Muscle of leg (tissue), 11 donors: ENCODE data around the gene POU3F1. TPM values are rescaled to one million over a fixed set of nuclear protein-coding genes. Genes with fewer than 3 reads are reported as not detected.

Experiments used
- DNase-seq: peaks from one replicate; pipeline ENCODE4 v3.0.0; 2013
- H3K27ac ChIP-seq: one replicate; pipeline ENCODE4 v1.5.1; 2013; ENCODE audit warnings: mild to moderate bottlenecking, low read length, control low read depth
- H3K27me3 ChIP-seq: one replicate; pipeline ENCODE4 v1.6.1; 2013; ENCODE audit warnings: low read length; ENCODE audit not compliant: control insufficient read depth, insufficient read depth
- H3K36me3 ChIP-seq: one replicate; pipeline ENCODE4 v1.6.1; 2013; ENCODE audit warnings: low read length; ENCODE audit not compliant: control insufficient read depth, insufficient read depth
- H3K4me1 ChIP-seq: one replicate; pipeline ENCODE4 v1.6.1; 2013; ENCODE audit warnings: low read length; ENCODE audit not compliant: control insufficient read depth, insufficient read depth
- H3K4me3 ChIP-seq: one replicate; pipeline ENCODE4 v1.5.1; 2013; ENCODE audit warnings: low read length, control low read depth
- H3K9me3 ChIP-seq: replicated peaks from 2 replicates; pipeline ENCODE4 v1.6.1; 2013; ENCODE audit warnings: low read depth, low read length; ENCODE audit not compliant: control insufficient read depth
- WGBS: methylation state at CpG from one replicate; pipeline ENCODE4 v1.1.5; 2013; ENCODE audit warnings: missing lambda C conversion rate; ENCODE audit not compliant: insufficient coverage; 5-methylcytosine and 5-hydroxymethylcytosine counted together
- polyA plus RNA-seq, 8 donors: library from polyadenylated mRNA; unstranded; fragments of 120-200 nt; gene quantifications; one replicate each; pipeline versions ENCODE4 v1.2.1 to v1.2.3, GENCODE V29; 2013; ENCODE audit warnings: inconsistent platforms in 1 of 8, low replicate concordance in 1 of 8; ENCODE audit not compliant: insufficient read length in 8 of 8, insufficient read depth in 1 of 8
- total RNA-seq: library from RNA; stranded (reverse); fragments of 120-200 nt; gene quantifications from one replicate; pipeline ENCODE4 v1.2.4, GENCODE V29; 2013

The POU3F1 gene
- total and polyA plus RNA-seq, 9 donors = 0.68 to 1.9 (median 1.2) TPM

DNA sequence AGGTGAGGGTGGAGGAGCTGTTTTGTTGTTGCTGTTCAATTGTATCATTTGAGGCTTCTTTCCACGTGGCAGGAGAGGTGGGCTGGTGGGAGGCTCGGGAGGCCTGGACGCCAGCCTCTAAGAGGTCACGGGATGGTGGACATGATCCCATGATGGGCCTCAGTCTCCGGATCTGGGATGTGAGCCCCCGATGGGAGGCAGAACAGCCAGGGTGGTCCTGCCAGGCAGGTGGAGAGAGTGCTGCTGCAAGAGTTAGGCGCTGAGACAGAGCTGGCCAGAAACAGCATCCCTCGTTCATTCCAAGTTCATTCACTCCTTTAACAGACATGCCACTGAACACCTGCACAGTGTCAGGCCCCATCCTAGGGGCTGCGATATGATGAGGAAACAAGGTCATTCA lies 41.1 kb upstream of the POU3F1 start:
- Histone ChIP-seq H3K4me1 (peaks cover 40% of the 10 kb centered on the region), H3K4me3 (no peak overlapping the region), H3K9me3 (no peaks in the 10 kb centered on the region), H3K36me3 (no peaks in the 10 kb centered on the region), H3K27me3 (peaks cover 11% of the 10 kb centered on the region), H3K27ac (no peak overlapping the region)
- no peak for DNase-seq
- WGBS = 83% methylated on average over 6 of the region's 9 CpGs

DNA sequence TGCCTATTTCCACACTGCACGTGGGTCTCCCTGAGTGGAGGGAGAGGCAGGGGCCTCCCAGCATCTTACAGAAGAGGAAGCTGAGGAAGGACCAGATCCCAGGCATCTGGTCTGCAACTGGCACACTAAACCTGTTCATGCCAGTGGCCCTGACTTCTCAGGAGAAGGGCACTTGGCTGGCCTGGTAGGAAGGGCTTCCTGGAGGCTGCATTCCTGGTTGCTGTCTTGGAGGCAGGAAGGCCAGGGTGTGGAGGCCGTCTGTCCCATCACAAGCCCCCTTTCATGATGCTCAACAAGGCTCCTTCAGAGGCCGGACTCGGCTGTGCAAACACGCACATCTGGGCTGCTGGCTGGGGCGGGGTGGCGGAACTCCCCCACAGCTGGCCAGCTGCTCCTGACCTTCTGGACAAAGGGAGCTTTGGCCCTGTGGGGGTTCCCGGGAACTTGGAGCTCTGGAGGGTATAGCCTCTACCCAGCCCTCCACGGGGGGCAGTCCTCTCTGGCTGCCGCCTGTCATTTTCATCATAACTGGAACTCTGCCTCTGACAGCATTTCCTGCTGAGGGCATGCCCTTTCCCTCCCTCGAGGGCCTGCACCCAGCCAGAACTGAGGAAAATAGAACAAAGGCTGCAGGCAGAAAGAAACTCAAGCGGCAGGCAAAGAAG lies 39.2 kb upstream of the POU3F1 start:
- H3K27me3 ChIP-seq = peaks cover 6% of the 10 kb centered on the region

DNA sequence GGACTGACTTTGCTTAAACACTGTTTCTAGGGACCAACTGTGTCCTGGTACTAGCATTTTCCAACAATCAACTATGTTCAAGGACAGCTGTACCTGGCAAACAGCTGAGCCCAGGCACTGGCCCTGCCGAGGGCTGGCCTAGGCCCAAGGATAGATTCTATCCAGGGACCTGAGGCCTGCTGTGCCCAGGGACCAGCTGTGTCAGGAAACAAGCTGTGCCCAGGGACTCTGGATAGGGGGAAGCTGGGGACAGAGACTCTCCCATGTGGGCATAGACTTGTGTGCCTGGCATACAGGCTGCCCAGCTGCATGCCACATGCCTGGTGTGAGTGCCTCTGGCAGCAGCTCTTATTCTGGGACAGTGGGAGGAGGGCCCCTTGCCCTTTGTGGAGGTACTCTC lies 38.1 kb upstream of the POU3F1 start:
- WGBS = 33% methylated on average over 1 of the region's 1 CpG
- Histone ChIP-seq H3K4me3 (no peak overlapping the region), H3K36me3 (no peaks in the 10 kb centered on the region), H3K4me1 (peaks cover 36% of the 10 kb centered on the region), H3K9me3 (no peaks in the 10 kb centered on the region), H3K27me3 (peaks cover 2% of the 10 kb centered on the region), H3K27ac (no peak overlapping the region)
- DNase-seq = no peak

More for the DNA sequence above, 39.2 kb upstream of the POU3F1 start:
- DNase-seq = peak; percentile 60
- no peak overlapping the region for H3K27ac ChIP-seq
- 33% methylated on average over 9 of the region's 12 CpGs for WGBS
- H3K9me3 ChIP-seq = no peaks in the 10 kb centered on the region
- no peaks in the 10 kb centered on the region for H3K36me3 ChIP-seq
- H3K4me1 ChIP-seq = peaks cover 36% of the 10 kb centered on the region
- H3K4me3 ChIP-seq = no peak overlapping the region

DNA sequence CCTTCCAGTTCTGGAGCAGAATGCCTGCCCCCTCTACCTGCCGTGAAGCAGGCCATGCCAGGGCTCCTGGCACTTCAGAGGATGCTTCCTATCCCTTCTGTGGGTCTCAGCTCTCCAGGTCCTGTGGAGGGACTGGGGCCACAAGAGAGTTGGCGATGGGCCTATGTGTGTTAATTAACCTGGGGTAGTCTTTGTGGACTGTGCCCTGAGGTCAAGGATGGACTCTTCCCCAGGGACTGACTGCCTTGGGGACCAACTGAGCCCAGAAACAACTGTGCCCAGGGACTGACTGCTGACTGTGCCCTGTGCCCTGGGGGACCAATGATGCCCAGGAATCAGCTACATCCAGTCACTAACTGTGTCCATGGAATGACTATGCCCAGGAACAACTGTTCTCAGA lies 37.5 kb upstream of the POU3F1 start:
- Histone ChIP-seq H3K27me3 (peaks cover 2% of the 10 kb centered on the region), H3K27ac (no peak overlapping the region), H3K4me3 (no peak overlapping the region), H3K36me3 (no peaks in the 10 kb centered on the region), H3K9me3 (no peaks in the 10 kb centered on the region), H3K4me1 (peaks cover 36% of the 10 kb centered on the region)
- 90% methylated on average over 2 of the region's 2 CpGs for WGBS
- DNase-seq = no peak

DNA sequence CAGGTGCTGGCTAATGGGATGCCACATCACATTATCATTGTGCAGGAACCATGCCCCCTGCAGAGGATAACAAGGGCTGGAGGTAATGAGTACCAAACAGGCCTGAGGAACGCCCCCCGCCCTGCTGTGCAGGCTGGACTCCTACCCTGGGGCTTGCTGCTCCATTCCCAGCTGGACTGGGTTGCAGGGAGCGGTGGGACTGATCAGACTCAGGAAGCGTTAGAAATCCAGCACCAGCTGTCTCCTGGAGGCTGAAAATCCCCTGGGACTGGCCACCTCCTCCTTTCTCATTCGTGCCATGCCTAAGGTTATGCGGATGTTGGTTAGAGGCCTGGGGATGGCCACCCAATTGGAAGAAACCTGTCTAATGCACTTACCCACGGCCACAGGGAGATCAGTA lies 36.9 kb upstream of the POU3F1 start:
- peaks cover 36% of the 10 kb centered on the region for H3K4me1 ChIP-seq
- H3K27me3 ChIP-seq = peaks cover 2% of the 10 kb centered on the region
- 80% methylated on average over 1 of the region's 7 CpGs for WGBS
- no peaks in the 10 kb centered on the region for H3K36me3 ChIP-seq
- H3K4me3 ChIP-seq = no peak overlapping the region
- DNase-seq = no peak
- no peak overlapping the region for H3K27ac ChIP-seq
- H3K9me3 ChIP-seq = no peaks in the 10 kb centered on the region

DNA sequence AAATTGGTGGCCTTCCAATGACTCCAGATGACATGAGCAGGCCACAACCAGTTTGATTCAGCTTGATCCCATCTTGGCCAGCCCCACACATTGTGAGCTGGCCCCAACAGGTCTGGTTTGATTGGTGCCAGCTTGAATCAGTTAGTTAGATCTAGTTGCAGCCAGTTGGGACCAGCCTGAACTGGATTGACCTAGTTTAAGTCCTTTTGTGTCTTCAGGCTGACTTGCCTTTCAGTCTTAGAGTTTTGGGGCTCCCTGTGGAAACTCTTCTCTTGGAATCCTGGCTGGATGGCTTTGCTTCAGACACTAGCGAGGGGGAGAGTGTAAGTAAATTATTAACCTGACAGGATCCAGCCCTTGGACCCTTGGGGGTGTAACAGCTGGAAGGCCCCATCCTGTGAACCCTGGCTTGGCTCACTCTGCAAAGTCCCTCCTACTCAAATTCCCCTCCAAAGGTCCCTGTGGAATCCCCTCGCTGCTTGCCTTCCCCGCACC lies 36.2 kb upstream of the POU3F1 start:
- Histone ChIP-seq H3K9me3 (no peaks in the 10 kb centered on the region), H3K4me3 (no peak overlapping the region), H3K36me3 (no peaks in the 10 kb centered on the region), H3K27ac (no peak overlapping the region), H3K4me1 (peaks cover 36% of the 10 kb centered on the region), H3K27me3 (no peaks in the 10 kb centered on the region)
- peak; percentile 82 for DNase-seq
- WGBS = 40% methylated on average over 1 of the region's 3 CpGs

DNA sequence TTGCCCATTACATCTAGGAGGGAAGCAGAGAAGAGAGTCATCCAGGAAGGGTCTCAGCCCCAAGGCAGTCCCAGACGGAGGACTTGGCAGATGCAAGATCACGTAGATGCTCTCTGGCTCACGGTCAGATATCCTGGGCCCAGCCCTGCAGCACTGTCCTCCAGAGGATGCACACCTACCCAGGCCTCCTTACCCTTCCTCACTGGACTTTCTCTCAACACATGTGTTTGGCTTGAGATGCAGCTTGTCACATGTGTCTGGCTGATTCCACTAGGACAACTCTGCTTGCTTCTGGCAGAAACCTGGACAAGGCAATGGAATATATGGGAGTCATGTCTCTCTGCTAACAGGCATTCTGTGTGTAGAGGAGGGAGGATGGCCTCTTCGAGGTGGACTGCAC lies 32.4 kb upstream of the POU3F1 start:
- Histone ChIP-seq H3K27me3 (peaks cover 11% of the 10 kb centered on the region), H3K4me1 (peaks cover 13% of the 10 kb centered on the region), H3K36me3 (no peaks in the 10 kb centered on the region), H3K9me3 (no peaks in the 10 kb centered on the region), H3K4me3 (no peak overlapping the region), H3K27ac (no peak overlapping the region)
- peak; percentile 77 for DNase-seq
- WGBS = 50% methylated on average over 1 of the region's 4 CpGs

DNA sequence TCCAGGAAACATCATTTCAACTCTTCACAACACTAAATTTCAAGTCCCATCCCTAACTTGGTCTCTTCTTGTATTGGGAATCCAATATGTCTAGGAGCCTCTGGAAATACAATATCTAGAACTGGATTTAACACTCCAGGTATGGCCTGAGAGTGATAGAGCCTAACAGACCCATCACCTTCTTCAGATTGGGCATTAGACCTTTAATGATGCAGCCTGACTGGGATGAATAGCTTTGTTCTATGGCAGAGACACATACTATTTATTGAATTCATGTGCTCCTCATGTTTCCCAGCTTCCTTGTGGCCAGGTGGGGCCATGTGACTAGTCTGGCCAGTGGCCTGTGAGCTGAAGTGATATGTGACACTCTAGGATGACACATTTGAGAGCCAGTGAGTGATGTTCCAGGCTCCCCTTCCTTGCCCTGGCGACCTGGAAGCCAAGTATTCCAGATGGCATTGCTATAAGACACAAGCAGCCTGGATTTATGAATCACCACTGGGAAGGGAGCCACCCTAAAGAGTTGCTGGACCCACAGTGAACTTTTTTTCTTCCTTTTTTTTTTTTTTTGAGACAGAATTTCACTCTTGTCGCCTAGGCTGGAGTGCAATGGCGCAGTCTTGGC lies 31.0 kb upstream of the POU3F1 start:
- no peaks in the 10 kb centered on the region for H3K36me3 ChIP-seq
- no peak overlapping the region for H3K4me3 ChIP-seq
- no peak overlapping the region for H3K27ac ChIP-seq
- peaks cover 4% of the 10 kb centered on the region for H3K4me1 ChIP-seq
- DNase-seq = no peak
- WGBS = 71% methylated on average over 1 of the region's 3 CpGs
- H3K9me3 ChIP-seq = no peaks in the 10 kb centered on the region
- peaks cover 15% of the 10 kb centered on the region for H3K27me3 ChIP-seq

DNA sequence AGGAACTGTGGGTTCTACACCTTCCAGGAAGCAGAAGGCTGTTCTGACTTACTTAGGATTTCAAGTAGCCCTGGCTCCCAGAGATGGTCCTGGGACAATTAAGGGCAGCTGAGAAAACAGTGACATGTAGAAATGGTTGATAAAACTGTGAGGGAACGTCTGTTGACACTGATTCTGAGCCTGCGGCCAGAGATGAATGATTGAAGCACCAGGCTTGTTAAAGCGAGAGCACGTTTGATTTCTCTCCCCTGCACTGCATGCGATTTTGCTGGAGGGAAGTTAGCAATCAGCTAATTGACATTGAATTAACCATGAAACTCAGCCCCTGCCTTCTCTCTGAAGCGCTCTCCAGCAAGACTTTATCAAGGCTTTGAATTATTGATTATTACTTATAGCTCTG lies 29.9 kb upstream of the POU3F1 start:
- Histone ChIP-seq H3K4me3 (no peak overlapping the region), H3K27ac (no peak overlapping the region), H3K4me1 (peaks cover 5% of the 10 kb centered on the region), H3K36me3 (no peaks in the 10 kb centered on the region), H3K9me3 (no peaks in the 10 kb centered on the region), H3K27me3 (peaks cover 17% of the 10 kb centered on the region)
- no peak for DNase-seq
- WGBS = 62% methylated on average over 4 of the region's 6 CpGs

DNA sequence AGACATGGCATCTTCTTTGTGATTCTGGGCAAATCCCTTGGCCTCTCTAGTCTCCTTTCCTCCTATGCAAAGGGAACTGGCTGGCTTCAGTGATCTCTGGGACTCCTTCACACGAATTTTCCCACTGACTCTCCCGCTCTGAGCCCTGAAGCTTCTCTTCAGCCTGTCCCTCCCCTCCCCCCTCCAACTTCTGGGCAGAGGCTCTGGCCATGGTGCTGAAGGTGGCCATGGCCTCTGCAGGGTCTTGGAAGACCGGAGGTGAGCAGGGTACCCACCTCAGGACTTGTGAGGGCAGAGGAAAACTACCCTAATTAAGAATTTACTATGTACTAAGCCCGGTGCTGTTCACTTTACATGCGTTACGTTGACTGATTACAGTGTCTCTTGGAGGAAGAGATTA lies 29.4 kb upstream of the POU3F1 start:
- DNase-seq = peak; percentile 67
- WGBS = 23% methylated on average over 2 of the region's 6 CpGs
- no peak overlapping the region for H3K4me3 ChIP-seq
- H3K9me3 ChIP-seq = no peaks in the 10 kb centered on the region
- H3K27me3 ChIP-seq = peaks cover 20% of the 10 kb centered on the region
- H3K27ac ChIP-seq = no peak overlapping the region
- no peaks in the 10 kb centered on the region for H3K36me3 ChIP-seq
- peaks cover 6% of the 10 kb centered on the region for H3K4me1 ChIP-seq
